GM21619 (cell line): Measurements from ENCODE around the gene VRK1.
A peak's percentile ranks its signal among the peaks of the same experiment; 100 is the strongest.
"Not testable (repeated sequence)": the region's sequence is repeated elsewhere in the genome, so short reads cannot be mapped to it uniquely, and the experiment has no call there.

Source experiments
- ATAC-seq: cut with Tn5 transposase; IDR thresholded peaks from one replicate; pipeline ENCODE4 v1.9.1; 2021; ENCODE audit not compliant: unreplicated experiment

The VRK1 gene, protein sequence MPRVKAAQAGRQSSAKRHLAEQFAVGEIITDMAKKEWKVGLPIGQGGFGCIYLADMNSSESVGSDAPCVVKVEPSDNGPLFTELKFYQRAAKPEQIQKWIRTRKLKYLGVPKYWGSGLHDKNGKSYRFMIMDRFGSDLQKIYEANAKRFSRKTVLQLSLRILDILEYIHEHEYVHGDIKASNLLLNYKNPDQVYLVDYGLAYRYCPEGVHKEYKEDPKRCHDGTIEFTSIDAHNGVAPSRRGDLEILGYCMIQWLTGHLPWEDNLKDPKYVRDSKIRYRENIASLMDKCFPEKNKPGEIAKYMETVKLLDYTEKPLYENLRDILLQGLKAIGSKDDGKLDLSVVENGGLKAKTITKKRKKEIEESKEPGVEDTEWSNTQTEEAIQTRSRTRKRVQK

GRCh38 chr14:96796851-96797581, at the start of gene VRK1:
Gene VRK1 (plus strand): TSS chr14:96797382. CDS start chr14:96833472, 36,090 bp downstream.
- peak; percentile 96 for ATAC-seq

DNA sequence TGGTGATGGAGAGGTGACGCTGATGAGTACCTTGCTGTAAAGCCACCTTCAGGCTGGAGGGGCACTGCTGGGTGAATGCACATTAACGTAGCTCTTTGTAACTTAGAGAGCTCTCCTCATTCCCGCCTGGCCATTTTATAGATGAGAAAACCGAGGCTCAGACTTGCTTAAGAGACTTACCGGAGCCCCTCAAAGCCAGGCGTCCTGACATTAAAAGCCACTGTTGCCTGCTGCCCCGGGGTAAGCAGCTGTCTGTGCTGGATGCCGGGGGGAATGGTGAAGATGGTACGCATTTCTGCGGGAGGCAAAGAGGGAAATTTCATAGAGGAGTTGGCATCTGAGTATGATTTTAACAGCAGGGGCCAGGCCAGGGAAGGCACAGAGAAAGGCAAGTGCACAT, 49.6 kb upstream of the VRK1 start:
- no peak for ATAC-seq

DNA sequence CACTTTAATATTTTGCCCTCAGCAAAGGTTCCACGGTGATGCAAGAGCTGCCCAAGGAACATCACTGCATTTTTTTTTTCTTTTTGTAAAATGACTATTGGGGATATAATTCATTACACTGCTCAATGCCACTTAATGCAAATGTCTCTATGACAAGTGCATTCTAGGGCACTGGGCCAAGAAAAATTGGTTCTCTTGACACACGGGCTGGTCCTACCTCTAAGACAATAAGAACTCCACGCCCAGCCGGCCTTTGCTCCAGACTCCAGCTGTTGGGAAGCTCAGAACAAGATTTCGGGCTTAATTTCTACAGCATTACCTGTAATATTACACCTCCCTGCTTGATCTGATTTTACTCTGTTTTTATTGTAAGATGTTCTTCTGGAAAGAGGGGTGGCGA, 48.8 kb upstream of the VRK1 start:
- no peak for ATAC-seq

DNA sequence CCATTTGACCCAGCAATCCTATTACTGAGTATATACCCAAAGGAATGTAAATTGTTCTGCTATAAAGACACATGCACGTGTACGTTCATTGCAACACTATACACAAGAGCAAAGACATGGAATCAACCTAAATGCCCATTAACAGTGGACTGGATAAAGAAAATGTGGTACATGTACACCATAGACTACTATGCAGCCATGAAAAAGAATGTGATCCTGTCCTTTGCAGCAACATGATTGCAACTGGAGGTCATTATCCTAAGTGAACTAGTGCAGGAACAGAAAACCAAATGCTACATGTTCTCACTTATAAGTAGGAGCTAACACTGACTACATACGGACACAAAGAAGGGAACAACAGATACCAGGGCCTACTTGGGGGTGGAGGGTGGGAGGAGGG, 45.7 kb upstream of the VRK1 start:
- ATAC-seq = no peak

DNA sequence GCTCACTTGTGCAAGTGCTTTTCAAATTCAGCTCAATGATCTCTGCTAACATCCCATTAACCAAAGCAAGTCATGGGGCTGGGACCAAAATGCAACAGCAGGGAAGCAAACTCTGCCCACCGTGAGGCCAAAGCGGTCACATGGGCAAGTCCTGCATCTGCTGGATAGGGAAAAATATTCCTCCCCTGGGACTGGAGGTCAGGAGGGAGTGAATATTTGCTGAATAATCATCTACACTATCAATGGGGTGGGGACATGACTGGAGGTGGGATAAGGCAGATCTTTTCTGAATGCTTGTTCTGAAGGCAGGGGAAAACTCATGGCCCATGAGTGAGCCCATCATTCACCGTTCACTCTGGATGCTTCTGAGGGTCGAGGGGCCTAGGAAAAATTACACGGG, 45.1 kb upstream of the VRK1 start:
- no peak for ATAC-seq

- no peak for ATAC-seq
These were observed 44.6 kb upstream of the VRK1 start for GRCh38 chr14:96752594-96752993.

DNA sequence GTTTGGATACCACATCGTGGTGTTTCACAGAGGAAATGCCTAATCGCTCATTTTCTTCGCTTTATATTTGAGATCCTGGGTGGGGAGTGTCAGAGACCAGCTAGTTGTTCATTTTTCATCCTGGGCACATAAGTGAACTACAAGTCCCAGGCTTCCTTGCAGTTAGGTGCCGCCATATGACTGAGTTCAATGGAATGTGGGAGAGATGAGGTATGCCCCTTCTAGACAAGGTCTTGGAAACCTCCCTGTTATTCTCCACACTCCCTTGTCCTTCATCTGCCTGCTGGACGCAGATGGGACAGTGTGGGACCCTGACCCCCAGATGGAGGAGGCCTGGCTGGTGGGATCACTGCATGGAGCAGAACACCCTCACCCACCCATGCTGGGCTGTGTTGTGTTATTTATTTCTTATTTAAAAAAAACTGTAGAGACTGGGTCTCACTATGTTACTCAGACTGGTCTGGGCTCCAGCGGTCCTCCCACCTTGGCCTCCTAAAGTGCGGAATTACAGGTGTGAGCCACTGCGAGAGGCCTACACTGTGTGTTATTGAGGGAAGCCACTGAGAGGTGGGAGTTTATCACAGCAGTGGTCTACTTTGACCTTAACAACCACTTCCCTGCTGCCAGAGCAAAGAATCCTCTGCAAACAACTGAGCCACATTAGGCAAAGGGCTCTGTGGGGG, 42.9 kb upstream of the VRK1 start:
- ATAC-seq = no peak

DNA sequence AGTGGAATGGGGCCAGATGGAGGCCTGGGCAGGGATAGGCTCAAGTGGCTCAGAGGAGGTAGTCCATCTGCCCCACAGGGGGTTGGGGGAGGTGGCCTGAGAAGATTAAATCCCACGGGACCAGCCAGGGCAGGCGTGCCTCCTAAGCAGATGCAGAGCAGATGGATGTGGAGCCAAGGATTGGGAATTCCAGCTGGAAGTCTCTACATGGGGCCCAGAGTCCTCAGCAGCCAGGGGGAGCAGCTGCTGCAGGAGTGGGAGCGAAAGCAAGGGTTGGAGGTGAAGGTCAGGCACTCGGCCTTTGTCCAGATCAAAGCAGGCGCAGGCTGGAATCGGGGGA, 42.4 kb upstream of the VRK1 start:
- ATAC-seq = no peak

GRCh38 chr14:96756745-96757144, 40.4 kb upstream of the VRK1 start:
- ATAC-seq = no peak

DNA sequence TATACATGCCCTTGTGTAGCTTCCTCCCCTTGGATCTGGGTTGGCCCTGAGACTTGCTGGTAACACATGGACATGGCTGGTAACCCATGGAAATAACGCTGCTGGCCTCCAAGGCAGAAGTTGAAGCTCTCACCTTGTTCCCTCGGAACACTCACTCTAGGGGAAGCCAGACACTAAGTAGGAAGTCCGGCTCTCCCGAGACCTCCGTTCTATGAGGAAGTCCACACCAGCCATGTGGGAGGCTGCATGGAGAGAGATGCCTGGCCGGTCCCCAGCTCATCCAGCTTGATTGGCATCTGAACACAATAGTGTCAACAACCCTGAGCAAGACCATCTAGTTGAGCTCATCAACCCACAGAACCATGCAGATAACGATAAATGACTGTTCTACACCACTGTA, 39.7 kb upstream of the VRK1 start:
- ATAC-seq = no peak

- no peak for ATAC-seq
These were observed 36.1 kb upstream of the VRK1 start for GRCh38 chr14:96761066-96761465.

- peak; percentile 100 for ATAC-seq
These were observed 34.5 kb upstream of the VRK1 start for GRCh38 chr14:96762650-96763049.

DNA sequence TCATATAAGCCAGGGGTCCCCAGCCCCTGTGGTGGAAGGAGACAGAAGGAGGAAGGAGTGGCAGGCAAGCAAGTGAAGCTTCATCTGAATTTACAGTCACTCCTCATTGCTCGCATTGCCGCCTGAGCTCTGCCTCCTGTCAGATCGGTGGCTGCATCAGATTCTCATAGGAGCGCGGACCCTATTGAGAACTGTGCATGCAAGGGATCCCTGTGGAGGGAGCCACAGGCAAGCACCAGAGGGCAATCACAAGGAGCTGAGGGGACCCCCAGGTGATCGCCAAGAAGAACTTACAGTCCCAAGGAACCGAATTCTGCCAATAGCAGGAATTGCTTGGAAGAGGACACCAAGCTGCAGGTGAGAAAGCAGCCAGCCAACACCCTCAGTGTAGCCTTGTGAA, 33.2 kb upstream of the VRK1 start:
- ATAC-seq = no peak

GRCh38 chr14:96765205-96765604, 32.0 kb upstream of the VRK1 start:
- ATAC-seq = not testable (repeated sequence)

DNA sequence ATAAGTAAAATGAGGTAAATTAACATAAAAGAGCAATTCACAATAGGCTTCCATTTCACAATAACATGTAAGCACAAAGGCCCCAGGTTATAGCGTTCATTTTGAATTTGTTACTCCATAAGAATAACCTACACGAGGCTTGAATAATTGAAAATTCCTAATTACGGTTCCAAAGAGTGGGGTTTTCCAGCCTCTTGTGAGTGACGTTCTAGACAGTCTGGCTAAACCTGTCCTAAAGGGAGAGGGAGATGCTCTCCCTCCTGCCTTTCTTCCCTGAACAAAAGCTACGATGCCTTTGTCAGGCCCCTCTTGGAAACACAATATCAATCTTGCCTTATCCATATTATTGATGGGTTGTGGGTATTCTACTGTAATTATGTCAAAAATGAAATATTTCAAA, 24.3 kb upstream of the VRK1 start:
- ATAC-seq = no peak

DNA sequence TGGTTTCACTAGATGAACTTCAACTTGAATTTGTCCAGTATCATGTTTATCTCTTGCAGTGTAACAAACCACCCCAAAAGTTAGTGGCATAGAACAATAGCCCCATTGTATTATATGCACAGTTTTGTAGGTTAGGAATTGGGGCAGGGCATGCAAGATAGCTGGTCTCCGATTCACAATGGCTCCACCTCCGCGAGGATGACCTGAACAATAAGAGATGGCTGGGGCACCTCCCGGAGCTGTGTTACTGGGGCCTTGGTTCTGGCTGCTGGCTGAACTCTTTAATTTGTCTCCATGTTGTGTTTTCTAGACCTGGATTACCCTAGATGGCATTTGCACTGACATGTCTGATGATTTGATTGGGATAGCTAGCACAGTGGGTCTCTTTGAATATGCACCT, 20.4 kb upstream of the VRK1 start:
- no peak for ATAC-seq

GRCh38 chr14:96780500-96780899, 16.7 kb upstream of the VRK1 start:
- ATAC-seq = no peak

- ATAC-seq = no peak
These were observed 15.8 kb upstream of the VRK1 start for GRCh38 chr14:96781371-96781770.

DNA sequence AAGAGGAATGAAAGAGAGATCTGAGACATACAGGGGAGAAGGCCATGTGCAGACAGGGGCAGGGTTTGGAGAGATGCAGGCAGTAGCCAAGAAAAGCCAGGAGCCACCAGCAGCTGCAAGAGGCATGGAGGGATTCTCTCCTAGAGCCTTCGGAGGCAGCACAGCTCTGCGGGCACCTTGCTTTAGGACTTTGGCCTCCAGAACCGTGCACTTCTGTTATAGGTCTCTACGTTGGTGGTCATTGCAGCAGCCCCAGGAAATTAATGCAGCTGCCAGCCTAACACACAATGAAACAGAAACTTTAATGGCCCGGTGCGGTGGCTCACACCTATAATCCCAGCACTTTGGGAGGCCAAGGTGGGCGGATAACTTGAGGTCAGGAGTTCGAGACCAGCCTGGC, 14.7 kb upstream of the VRK1 start:
- no peak for ATAC-seq

- no peak for ATAC-seq
These were observed 13.9 kb upstream of the VRK1 start for GRCh38 chr14:96783043-96783914.

DNA sequence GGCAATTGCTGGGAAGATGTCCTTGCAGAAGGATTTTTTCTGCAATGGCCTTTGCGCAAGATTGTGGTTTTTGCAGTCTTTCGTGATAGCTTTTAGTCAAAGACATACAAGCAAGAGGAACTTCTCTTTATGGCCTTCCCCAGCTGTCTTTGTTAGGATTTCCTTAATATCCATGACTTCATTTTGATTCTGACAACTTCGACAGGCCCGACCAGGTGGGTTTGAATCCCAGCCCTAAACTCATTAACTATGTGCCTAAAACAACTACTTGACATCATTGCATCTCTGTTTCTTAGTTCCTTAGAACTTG, 13.3 kb upstream of the VRK1 start:
- no peak for ATAC-seq
